GM12872 (cell line): Measurements from ENCODE around the gene ZNF800.

Source experiments
- TF ChIP-seq, protein P1 (sequence below): IDR thresholded peaks from 3 replicates; pipeline ENCODE4 v1.5.1; 2011; ENCODE audit warnings: low read depth, mild to moderate bottlenecking, low read length, moderate library complexity; ENCODE audit not compliant: insufficient read depth

ZNF800 gene

DNA sequence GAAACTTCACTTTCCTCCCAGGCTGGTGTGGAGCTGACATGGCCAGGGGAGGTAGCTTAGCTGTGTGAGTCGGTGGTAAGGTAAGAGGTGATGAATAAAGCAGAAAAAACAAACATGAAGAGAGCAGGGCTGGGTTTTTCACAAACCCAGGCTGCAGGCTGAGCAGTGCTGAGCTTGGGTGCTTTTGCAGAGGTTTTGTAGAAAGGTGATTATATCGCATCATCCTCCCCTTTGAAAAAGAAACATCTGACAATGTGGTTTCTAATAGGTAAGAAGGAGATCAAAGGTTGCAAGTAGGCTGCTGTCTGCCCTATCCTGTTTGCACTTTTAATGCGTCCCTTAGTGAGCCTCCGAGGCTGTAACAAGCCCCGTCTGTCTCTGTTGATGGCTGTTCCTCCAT lies 70.2 kb downstream of the ZNF800 start:
- TF ChIP-seq, protein P1, sequence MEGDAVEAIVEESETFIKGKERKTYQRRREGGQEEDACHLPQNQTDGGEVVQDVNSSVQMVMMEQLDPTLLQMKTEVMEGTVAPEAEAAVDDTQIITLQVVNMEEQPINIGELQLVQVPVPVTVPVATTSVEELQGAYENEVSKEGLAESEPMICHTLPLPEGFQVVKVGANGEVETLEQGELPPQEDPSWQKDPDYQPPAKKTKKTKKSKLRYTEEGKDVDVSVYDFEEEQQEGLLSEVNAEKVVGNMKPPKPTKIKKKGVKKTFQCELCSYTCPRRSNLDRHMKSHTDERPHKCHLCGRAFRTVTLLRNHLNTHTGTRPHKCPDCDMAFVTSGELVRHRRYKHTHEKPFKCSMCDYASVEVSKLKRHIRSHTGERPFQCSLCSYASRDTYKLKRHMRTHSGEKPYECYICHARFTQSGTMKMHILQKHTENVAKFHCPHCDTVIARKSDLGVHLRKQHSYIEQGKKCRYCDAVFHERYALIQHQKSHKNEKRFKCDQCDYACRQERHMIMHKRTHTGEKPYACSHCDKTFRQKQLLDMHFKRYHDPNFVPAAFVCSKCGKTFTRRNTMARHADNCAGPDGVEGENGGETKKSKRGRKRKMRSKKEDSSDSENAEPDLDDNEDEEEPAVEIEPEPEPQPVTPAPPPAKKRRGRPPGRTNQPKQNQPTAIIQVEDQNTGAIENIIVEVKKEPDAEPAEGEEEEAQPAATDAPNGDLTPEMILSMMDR: no peak

GRCh38 chr7:127320974-127321373 lies 71.5 kb downstream of the ZNF800 start:
- TF ChIP-seq, protein P1: no peak
